ENCODE measurements around the gene PGAM5. TPM values are rescaled to one million over a fixed set of nuclear protein-coding genes. Genes with fewer than 3 reads are reported as not detected.

The PGAM5 gene
- polyA plus RNA-seq, 1 donor from 2014 or later, result 32.5 TPM

- no peak overlapping the region for H3K4me3 ChIP-seq (ENCODE audit: low read length)
- no peaks in the 10 kb centered on the region for H3F3A ChIP-seq (ENCODE audit: insufficient read depth, low read length, poor library complexity, severe bottlenecking)
- no peak overlapping the region for H3K4me2 ChIP-seq (ENCODE audit: low read length)
- no peaks in the 10 kb centered on the region for H3K9me2 ChIP-seq (ENCODE audit: insufficient read depth, low read length)
- H4K20me1 ChIP-seq (ENCODE audit: insufficient read depth), result no peaks in the 10 kb centered on the region
- H3K36me3 ChIP-seq (ENCODE audit: insufficient read depth, low read length), result no peaks in the 10 kb centered on the region
- no peaks in the 10 kb centered on the region for H3K27me3 ChIP-seq (ENCODE audit: insufficient read depth, low read depth, low read length)
- H2AFZ ChIP-seq (ENCODE audit: low read depth, low read length), result no peak overlapping the region
- H3K9me3 ChIP-seq (ENCODE audit: low read length), result no peaks in the 10 kb centered on the region
- no peak overlapping the region for H3K9ac ChIP-seq (ENCODE audit: low read length)
- TF ChIP-seq RAD21 (conservative IDR thresholded peaks at IDR 0.05), result no peak
- no peak for TF ChIP-seq TAF1 (IDR thresholded peaks at IDR 0.05; ENCODE audit: low read depth)
- no peaks in the 10 kb centered on the region for H3K79me2 ChIP-seq (replicated peaks; ENCODE audit: insufficient read depth, low read length)
- H3K27ac ChIP-seq (ENCODE audit: low read length), result no peak overlapping the region
Measured at GRCh38 chr12:132728502-132728901, 17.9 kb downstream of the PGAM5 start.

GRCh38 chr12:132729541-132730320, 19.1 kb downstream of the PGAM5 start:
- no peaks in the 10 kb centered on the region for H3K9me2 ChIP-seq (ENCODE audit: insufficient read depth, low read length)
- no peaks in the 10 kb centered on the region for H3K36me3 ChIP-seq (ENCODE audit: insufficient read depth, low read length)
- H3F3A ChIP-seq (ENCODE audit: insufficient read depth, low read length, poor library complexity, severe bottlenecking), result no peaks in the 10 kb centered on the region
- TF ChIP-seq SMC3 (conservative IDR thresholded peaks at IDR 0.05; ENCODE audit: poor library complexity) (no peak), CTCF (IDR thresholded peaks at IDR 0.05; ENCODE audit: poor library complexity, severe bottlenecking) (no peak), EP300 (conservative IDR thresholded peaks at IDR 0.05; ENCODE audit: poor library complexity, severe bottlenecking) (no peak)
- no peaks in the 10 kb centered on the region for H3K9me3 ChIP-seq (ENCODE audit: low read length)
- no peak overlapping the region for H3K4me3 ChIP-seq (ENCODE audit: low read length)
- no peaks in the 10 kb centered on the region for H3K79me2 ChIP-seq (replicated peaks; ENCODE audit: insufficient read depth, low read length)
- no peaks in the 10 kb centered on the region for H3K27me3 ChIP-seq (ENCODE audit: insufficient read depth, low read depth, low read length)
- H3K27ac ChIP-seq (ENCODE audit: low read length), result no peak overlapping the region
- H2AFZ ChIP-seq (ENCODE audit: low read depth, low read length), result no peak overlapping the region
- no peak overlapping the region for H3K9ac ChIP-seq (ENCODE audit: low read length)
- H4K20me1 ChIP-seq (ENCODE audit: insufficient read depth), result no peaks in the 10 kb centered on the region
- H3K4me2 ChIP-seq (ENCODE audit: low read length), result no peak overlapping the region

GRCh38 chr12:132730353-132730752, 19.7 kb downstream of the PGAM5 start:
- H3K9ac ChIP-seq (ENCODE audit: low read length), result no peak overlapping the region
- H3K79me2 ChIP-seq (replicated peaks; ENCODE audit: insufficient read depth, low read length), result no peaks in the 10 kb centered on the region
- no peaks in the 10 kb centered on the region for H3F3A ChIP-seq (ENCODE audit: insufficient read depth, low read length, poor library complexity, severe bottlenecking)
- H2AFZ ChIP-seq (ENCODE audit: low read depth, low read length), result no peak overlapping the region
- no peaks in the 10 kb centered on the region for H3K9me2 ChIP-seq (ENCODE audit: insufficient read depth, low read length)
- H3K4me2 ChIP-seq (ENCODE audit: low read length), result no peak overlapping the region
- H3K36me3 ChIP-seq (ENCODE audit: insufficient read depth, low read length), result no peaks in the 10 kb centered on the region
- no peaks in the 10 kb centered on the region for H4K20me1 ChIP-seq (ENCODE audit: insufficient read depth)
- TF ChIP-seq TAF1 (IDR thresholded peaks at IDR 0.05; ENCODE audit: low read depth) (no peak), RAD21 (conservative IDR thresholded peaks at IDR 0.05) (no peak), MXI1 (conservative IDR thresholded peaks at IDR 0.05; ENCODE audit: poor library complexity, severe bottlenecking) (no peak), EP300 (conservative IDR thresholded peaks at IDR 0.05; ENCODE audit: poor library complexity, severe bottlenecking) (no peak), CTCF (IDR thresholded peaks at IDR 0.05; ENCODE audit: poor library complexity, severe bottlenecking) (no peak), POLR2AphosphoS5 (IDR thresholded peaks at IDR 0.05) (no peak), REST (IDR thresholded peaks at IDR 0.05; ENCODE audit: borderline replicate concordance) (no peak), EZH2 (IDR thresholded peaks at IDR 0.05; ENCODE audit: borderline replicate concordance, insufficient read depth, low read length, poor library complexity, severe bottlenecking) (no peak), SMC3 (conservative IDR thresholded peaks at IDR 0.05; ENCODE audit: poor library complexity) (no peak)
- H3K4me3 ChIP-seq (ENCODE audit: low read length), result no peak overlapping the region
- no peak overlapping the region for H3K27ac ChIP-seq (ENCODE audit: low read length)
- H3K9me3 ChIP-seq (ENCODE audit: low read length), result no peaks in the 10 kb centered on the region
- H3K27me3 ChIP-seq (ENCODE audit: insufficient read depth, low read depth, low read length), result no peaks in the 10 kb centered on the region
